ENCODE results near the gene MSTN. TPM values are rescaled to one million over a fixed set of nuclear protein-coding genes. Genes with fewer than 3 reads are reported as not detected.
"Not testable (repeated sequence)": the region's sequence is repeated elsewhere in the genome, so short reads cannot be mapped to it uniquely, and the experiment has no call there.

MSTN gene
- polyA plus RNA-seq, 3 donors: 0.07 to 0.10 TPM; not detected in 1

DNA sequence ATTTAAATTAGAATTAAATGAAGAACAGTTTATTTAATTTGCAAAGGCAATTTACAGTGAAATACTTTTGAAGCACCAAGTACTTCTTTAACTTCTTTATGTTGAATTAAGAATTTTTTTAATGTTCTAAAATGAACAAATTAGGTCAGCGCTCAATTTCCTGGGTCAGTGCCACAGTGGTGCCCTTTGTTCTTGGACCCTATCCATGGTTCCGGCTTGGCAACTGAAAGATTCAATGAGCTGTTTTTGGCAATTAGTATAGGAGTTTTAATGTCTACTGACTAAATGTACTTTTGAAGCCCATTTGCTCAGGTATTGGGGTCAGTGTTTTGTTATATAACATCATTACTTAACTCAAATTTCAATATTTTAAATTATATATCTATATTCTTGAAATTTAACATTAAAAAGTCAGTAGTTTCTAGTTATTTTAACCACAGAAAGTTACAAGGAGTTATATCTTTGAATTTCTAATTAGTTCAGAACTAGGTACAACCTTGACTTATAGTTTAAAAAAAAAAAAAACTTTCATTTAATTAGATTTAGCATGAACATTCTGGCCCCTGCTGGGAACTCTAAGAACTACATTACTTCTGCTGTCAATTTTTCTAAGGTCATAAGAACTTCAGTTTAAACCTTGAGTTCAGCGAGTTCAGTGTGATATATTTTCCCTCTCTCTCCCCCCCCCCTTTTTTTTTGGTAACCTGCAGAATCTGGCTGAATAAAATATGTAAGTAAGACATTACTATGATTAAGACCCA lies 7.6 kb upstream of the MSTN start:
- H3K27ac ChIP-seq (ENCODE audit: low read depth, low read length): no peak overlapping the region
- WGBS, 3 donors: 32 to 53% (median 49%) methylated on average over 3 of the region's 3 CpGs

GRCh38 chr2:190068764-190069163 lies 6.2 kb upstream of the MSTN start:
- H3K27ac ChIP-seq (ENCODE audit: low read depth, low read length): no peak overlapping the region
- WGBS, 3 donors: 43 to 61% (median 52%) methylated on average over 1 of the region's 1 CpG

- H3K27ac ChIP-seq (ENCODE audit: low read depth, low read length): no peak overlapping the region
- WGBS, 3 donors: 90 to 97% (median 95%) methylated on average over 4 of the region's 4 CpGs
Measured at GRCh38 chr2:190065839-190066238, 3.3 kb upstream of the MSTN start.

- H3K27ac ChIP-seq (ENCODE audit: low read depth, low read length): no peak overlapping the region
- 59 to 75% (median 65%) methylated on average over 2 of the region's 2 CpGs for WGBS, 3 donors
Measured at GRCh38 chr2:190063624-190064023, 1.1 kb upstream of the MSTN start.

- no peak overlapping the region for H3K27ac ChIP-seq (ENCODE audit: low read depth, low read length)
- WGBS, 3 donors: 70 to 74% (median 70%) methylated on average over 6 of the region's 6 CpGs
Measured at GRCh38 chr2:190062053-190062452, 476 bp downstream of the MSTN start.

- no peak overlapping the region for H3K27ac ChIP-seq (ENCODE audit: low read depth, low read length)
- 80 to 91% (median 81%) methylated on average over 2 of the region's 2 CpGs for WGBS, 3 donors
Measured at GRCh38 chr2:190060626-190061025, 1.9 kb downstream of the MSTN start.

DNA sequence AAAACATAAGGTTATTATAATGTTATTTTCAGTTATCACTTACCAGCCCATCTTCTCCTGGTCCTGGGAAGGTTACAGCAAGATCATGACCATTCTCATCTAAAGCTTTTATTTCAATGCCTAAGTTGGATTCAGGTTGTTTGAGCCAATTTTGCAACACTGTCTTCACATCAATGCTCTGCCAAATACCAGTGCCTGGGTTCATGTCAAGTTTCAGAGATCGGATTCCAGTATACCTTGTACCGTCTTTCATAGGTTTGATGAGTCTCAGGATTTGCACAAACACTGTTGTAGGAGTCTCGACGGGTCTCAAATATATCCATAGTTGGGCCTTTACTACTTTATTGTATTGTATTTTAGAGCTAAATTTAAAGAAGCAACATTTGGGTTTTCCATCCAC lies 2.5 kb downstream of the MSTN start:
- WGBS, 3 donors: 94 to 98% (median 94%) methylated on average over 4 of the region's 4 CpGs
- no peak overlapping the region for H3K27ac ChIP-seq (ENCODE audit: low read depth, low read length)

- H3K27ac ChIP-seq (ENCODE audit: low read depth, low read length): no peak overlapping the region
- WGBS, 3 donors: 40 to 83% (median 83%) methylated on average over 5 of the region's 5 CpGs
Measured at GRCh38 chr2:190053426-190053825, 9.1 kb downstream of the MSTN start.

DNA sequence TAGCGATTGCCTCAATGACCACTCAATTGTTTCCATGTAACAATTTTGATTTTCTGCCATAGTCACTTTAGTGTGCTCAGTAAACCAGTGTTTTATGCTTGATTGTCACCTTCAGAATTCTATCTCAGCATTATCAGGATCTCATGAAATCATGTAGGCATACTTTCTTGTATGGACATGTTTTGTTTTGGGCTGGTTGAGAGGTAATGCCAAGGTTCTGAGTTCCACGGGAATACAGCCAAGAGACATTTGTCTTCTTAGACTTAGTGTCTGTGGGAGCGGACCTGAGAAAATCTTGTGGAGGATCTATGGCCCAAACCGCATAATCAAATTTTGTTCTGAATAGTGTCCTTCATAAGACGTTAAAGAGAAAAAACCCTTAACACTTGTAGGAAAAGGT lies 10.2 kb downstream of the MSTN start:
- WGBS, 3 donors: 84 to 93% (median 92%) methylated on average over 5 of the region's 5 CpGs
- H3K27ac ChIP-seq (ENCODE audit: low read depth, low read length): no peak overlapping the region

- no peak overlapping the region for H3K27ac ChIP-seq (ENCODE audit: low read depth, low read length)
Measured at GRCh38 chr2:190051223-190051622, 11.3 kb downstream of the MSTN start.

DNA sequence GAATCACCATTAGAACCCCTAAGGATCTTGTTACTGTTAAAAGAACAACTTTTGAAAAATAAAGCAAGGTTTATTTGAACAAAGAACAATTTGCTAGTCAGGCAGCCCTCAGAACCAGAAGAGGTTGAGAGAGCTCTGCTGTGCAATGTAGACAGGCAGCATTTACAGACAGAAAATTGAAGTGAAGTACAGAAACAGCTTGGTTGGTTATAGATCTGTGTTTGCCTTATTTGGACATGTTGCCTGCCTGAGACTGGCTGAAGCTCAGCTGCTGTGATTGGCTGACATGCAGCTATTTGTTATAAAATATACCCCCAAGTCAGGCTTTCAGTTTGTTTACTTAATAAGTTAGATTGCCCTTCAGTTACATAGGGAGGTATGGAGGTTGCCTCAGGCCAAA lies 12.5 kb downstream of the MSTN start:
- H3K27ac ChIP-seq (ENCODE audit: low read depth, low read length): no peak overlapping the region

DNA sequence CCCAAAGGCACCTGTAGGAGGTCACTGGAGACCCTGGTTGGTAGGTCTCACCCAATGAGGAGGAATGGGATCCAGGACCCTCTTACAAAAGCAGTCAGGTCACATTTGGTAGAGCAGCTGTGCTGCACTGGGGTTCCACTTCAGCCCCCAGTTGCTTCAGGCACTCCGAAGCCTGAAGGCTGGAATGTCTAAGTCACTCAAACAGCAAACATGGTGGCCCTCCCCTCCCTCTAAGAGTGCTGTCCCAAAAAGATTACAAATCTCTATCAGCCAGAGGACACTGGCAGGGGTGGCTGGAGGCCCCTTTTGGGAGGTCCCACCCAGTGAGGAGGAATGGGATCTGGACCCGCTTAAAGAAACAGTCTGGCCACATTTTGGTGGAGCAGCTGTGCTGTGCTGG lies 17.7 kb downstream of the MSTN start:
- H3K27ac ChIP-seq (ENCODE audit: low read depth, low read length): no peak overlapping the region
- WGBS, 3 donors: 95 to 100% (median 98%) methylated on average over 2 of the region's 2 CpGs

DNA sequence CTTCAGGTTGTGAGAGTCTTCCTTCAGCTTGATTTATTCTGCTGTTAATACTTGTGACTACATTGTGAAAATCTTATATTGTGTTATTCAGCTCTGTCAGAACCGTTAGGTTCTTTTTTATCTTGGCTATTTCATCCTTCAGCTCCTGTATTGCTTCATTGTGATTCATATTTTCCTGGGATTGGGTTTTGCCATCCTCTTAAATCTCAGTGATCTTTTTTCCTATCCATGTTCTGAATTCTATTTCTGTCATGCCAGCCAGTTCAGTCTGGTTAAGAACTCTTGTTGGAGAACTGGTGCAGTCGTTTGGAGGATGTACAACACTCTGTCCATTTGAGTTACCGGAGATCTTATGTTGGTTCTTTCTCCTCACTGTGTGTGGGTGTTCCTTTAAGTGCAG lies 19.1 kb downstream of the MSTN start:
- WGBS, 3 donors: 82 to 85% (median 82%) methylated on average over 3 of the region's 3 CpGs
- H3K27ac ChIP-seq (ENCODE audit: low read depth, low read length): no peak overlapping the region

GRCh38 chr2:190036071-190036470 lies 26.5 kb downstream of the MSTN start:
- WGBS, 3 donors: 80 to 89% (median 86%) methylated on average over 2 of the region's 2 CpGs

DNA sequence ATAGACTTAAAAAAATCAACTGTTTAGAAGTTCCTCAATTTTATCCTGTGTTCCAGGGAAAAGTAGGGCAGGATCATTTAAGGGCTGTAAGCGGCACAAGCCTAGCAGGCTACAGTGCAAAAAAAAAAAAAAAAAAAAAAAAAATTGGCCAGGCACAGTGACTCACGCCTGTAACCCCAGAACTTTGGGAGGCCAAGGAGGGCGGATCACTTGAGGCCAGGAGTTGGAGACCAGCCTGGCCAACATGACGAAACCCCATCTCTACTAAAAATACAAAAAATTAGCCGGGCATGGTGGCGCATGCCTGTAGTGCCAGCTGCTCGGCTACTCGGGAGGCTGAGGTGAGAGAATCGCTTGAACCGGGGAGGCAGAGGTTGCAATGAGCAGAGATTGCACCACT lies 28.1 kb downstream of the MSTN start:
- WGBS, 3 donors: 85 to 95% (median 87%) methylated on average over 10 of the region's 10 CpGs
- H3K27ac ChIP-seq (ENCODE audit: low read depth, low read length): not testable (repeated sequence)

More at GRCh38 chr2:190036071-190036470, 26.5 kb downstream of the MSTN start:
- H3K27ac ChIP-seq (ENCODE audit: low read depth, low read length): no peak overlapping the region

DNA sequence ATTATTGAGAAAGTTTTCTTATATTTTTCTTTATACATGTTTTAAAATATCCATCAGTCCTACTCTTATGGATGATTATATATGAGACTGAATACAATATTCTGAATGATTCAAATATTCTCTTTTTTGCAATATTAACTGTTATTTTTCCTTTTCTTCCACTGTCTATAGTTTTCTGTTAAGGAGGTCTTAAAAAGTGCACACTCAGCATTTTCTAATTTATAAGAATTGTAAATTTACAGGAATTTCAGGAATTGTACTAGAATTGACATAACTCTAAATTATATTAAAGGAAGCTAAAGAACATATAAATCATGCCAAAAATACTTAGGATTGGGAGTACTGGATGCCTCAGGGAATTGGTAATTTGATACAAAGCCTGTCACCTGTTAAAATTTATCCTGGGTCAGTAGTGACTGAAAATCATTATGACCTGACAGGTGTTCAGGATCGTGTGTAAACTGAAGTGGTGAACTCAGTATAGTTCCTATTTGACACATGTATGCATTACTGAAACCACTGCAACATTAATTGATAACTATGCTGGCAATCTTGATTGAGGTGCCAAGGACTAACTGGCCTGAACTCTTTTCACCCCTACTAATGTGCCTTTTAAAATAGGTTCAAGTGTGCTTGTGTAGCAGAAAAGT lies 30.4 kb downstream of the MSTN start:
- WGBS, 3 donors: 13 to 43% (median 42%) methylated on average over 1 of the region's 1 CpG
- H3K27ac ChIP-seq (ENCODE audit: low read depth, low read length): no peak overlapping the region

GRCh38 chr2:190023860-190024259 lies 38.7 kb downstream of the MSTN start:
- H3K27ac ChIP-seq (ENCODE audit: low read depth, low read length): no peak overlapping the region
- WGBS, 3 donors: 30 to 36% (median 33%) methylated on average over 5 of the region's 5 CpGs

GRCh38 chr2:190020720-190021119 lies 41.8 kb downstream of the MSTN start:
- H3K27ac ChIP-seq (ENCODE audit: low read depth, low read length): no peak overlapping the region

GRCh38 chr2:190017837-190018236 lies 44.7 kb downstream of the MSTN start:
- WGBS, 3 donors: 94 to 100% (median 97%) methylated on average over 1 of the region's 1 CpG
- no peak overlapping the region for H3K27ac ChIP-seq (ENCODE audit: low read depth, low read length)

- 75 to 95% (median 78%) methylated on average over 1 of the region's 1 CpG for WGBS, 3 donors
- not testable (repeated sequence) for H3K27ac ChIP-seq (ENCODE audit: low read depth, low read length)
Measured at GRCh38 chr2:190015969-190016368, 46.6 kb downstream of the MSTN start.

All from adipose tissue (tissue), 3 donors.